Chondrocyte (in vitro differentiated cells): ENCODE data around the gene NAV3. TPM values are rescaled to one million over a fixed set of nuclear protein-coding genes. Genes with fewer than 3 reads are reported as not detected.

Experiments used
- DNase-seq: peaks from one replicate; pipeline ENCODE4 v3.0.0; 2021; ENCODE audit warnings: mixed read lengths, low spot score
- H3K27ac Mint-ChIP-seq: one replicate; pipeline ENCODE4 v1.8.0; 2021; ENCODE audit warnings: mild to moderate bottlenecking, moderate library complexity, mixed read lengths; ENCODE audit not compliant: unreplicated experiment
- H3K27me3 Mint-ChIP-seq: 2 replicates; pipeline ENCODE4 v1.8.0; 2021; ENCODE audit warnings: low read depth, mixed read lengths
- H3K36me3 Mint-ChIP-seq: 2 replicates; pipeline ENCODE4 v1.8.0; 2021; ENCODE audit warnings: low read depth, mixed read lengths
- H3K4me1 Mint-ChIP-seq: 2 replicates; pipeline ENCODE4 v1.8.0; 2021; ENCODE audit warnings: low read depth, mild to moderate bottlenecking, mixed read lengths
- H3K4me3 Mint-ChIP-seq: one replicate; pipeline ENCODE4 v1.8.0; 2021; ENCODE audit warnings: mild to moderate bottlenecking, moderate library complexity, mixed read lengths; ENCODE audit not compliant: unreplicated experiment
- H3K9me3 Mint-ChIP-seq: 2 replicates; pipeline ENCODE4 v1.8.0; 2021; ENCODE audit warnings: low read depth, mixed read lengths
- CTCF ChIP-seq: fragments of 200-600 bp; sonication (generic); IDR thresholded peaks from 2 replicates; pipeline ENCODE4 v1.5.0; 2021; ENCODE audit warnings: antibody characterized with exemption, mild to moderate bottlenecking, moderate library complexity
- total RNA-seq: library from RNA; stranded (reverse); gene quantifications from 3 replicates; pipeline ENCODE4 v1.2.1, GENCODE V29; 2021

Gene NAV3
- total RNA-seq, 1 donor from 2014 or later, result 29.9 TPM

- Mint-ChIP-seq H3K9me3 (peaks cover 29% of the 10 kb centered on the region), H3K36me3 (peaks cover 25% of the 10 kb centered on the region), H3K27ac (peak overlapping the region; percentile 89), H3K4me1 (peaks cover 57% of the 10 kb centered on the region), H3K4me3 (peak overlapping the region; percentile 49), H3K27me3 (no peaks in the 10 kb centered on the region)
- TF ChIP-seq CTCF, result no peak
- DNase-seq, result no peak
Measured at GRCh38 chr12:77947330-77947729, 116.6 kb downstream of the NAV3 start.

- Mint-ChIP-seq H3K4me1 (peaks cover 53% of the 10 kb centered on the region), H3K4me3 (no peak overlapping the region), H3K27me3 (no peaks in the 10 kb centered on the region), H3K9me3 (peaks cover 30% of the 10 kb centered on the region), H3K36me3 (peaks cover 26% of the 10 kb centered on the region), H3K27ac (peak overlapping the region; percentile 89)
- DNase-seq, result no peak
- no peak for TF ChIP-seq CTCF
Measured at GRCh38 chr12:77947746-77948145, 117.1 kb downstream of the NAV3 start.

DNA sequence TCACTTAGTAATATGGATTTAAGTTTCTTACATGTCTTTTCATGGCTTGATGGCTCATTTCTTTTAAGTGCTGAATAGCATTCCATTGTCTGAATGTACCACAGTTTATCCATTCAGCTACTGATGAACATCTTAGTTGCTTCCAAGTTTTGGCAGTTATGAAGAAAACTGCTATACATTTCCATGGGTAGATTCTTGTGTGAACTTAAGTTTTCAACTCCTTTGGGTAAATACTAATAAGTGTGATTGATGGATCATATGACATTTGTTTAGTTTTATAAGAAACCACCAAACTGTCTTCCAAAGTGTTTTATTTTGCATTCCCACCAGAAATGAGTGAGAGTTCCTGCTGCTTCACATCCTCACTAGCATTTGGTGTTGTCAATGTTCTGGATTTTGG lies 119.2 kb downstream of the NAV3 start:
- Mint-ChIP-seq H3K27ac (no peak overlapping the region), H3K9me3 (peaks cover 22% of the 10 kb centered on the region), H3K27me3 (no peaks in the 10 kb centered on the region), H3K36me3 (peaks cover 19% of the 10 kb centered on the region), H3K4me3 (no peak overlapping the region), H3K4me1 (peaks cover 37% of the 10 kb centered on the region)
- no peak for TF ChIP-seq CTCF
- DNase-seq, result no peak

GRCh38 chr12:77953528-77954205 lies 123.0 kb downstream of the NAV3 start:
- Mint-ChIP-seq H3K27me3 (no peaks in the 10 kb centered on the region), H3K4me1 (peaks cover 25% of the 10 kb centered on the region), H3K36me3 (peaks cover 19% of the 10 kb centered on the region), H3K9me3 (peaks cover 19% of the 10 kb centered on the region), H3K27ac (no peak overlapping the region), H3K4me3 (no peak overlapping the region)
- no peak for TF ChIP-seq CTCF
- no peak for DNase-seq

- DNase-seq, result no peak
- Mint-ChIP-seq H3K4me1 (peaks cover 26% of the 10 kb centered on the region), H3K27ac (no peak overlapping the region), H3K4me3 (no peak overlapping the region), H3K9me3 (peaks cover 19% of the 10 kb centered on the region), H3K27me3 (no peaks in the 10 kb centered on the region), H3K36me3 (peaks cover 19% of the 10 kb centered on the region)
- no peak for TF ChIP-seq CTCF
Measured at GRCh38 chr12:77954206-77954555, 123.5 kb downstream of the NAV3 start.
